COLO668 (cell line): ENCODE measurements around the gene MCC.
"Not testable (repeated sequence)": the region's sequence is repeated elsewhere in the genome, so short reads cannot be mapped to it uniquely, and the experiment has no call there.

Source experiments
- DNase-seq: peaks from one replicate; lab custom pipeline; 2025; ENCODE audit not compliant: unreplicated experiment; lab: John Stamatoyannopoulos, UW

MCC gene

GRCh38 chr5:113491022-113491421 lies 2.8 kb upstream of the MCC start:
- DNase-seq, result no peak

GRCh38 chr5:113490317-113490716 lies 2.1 kb upstream of the MCC start:
- DNase-seq, result no peak

GRCh38 chr5:113489299-113489698 lies 1.0 kb upstream of the MCC start:
- DNase-seq, result no peak

- DNase-seq, result no peak
These were observed 462 bp upstream of the MCC start for GRCh38 chr5:113488645-113489184.

- DNase-seq, result peak; percentile 8
These were observed 855 bp downstream of the MCC start for GRCh38 chr5:113487416-113487780.

- no peak for DNase-seq
These were observed 8.0 kb downstream of the MCC start for GRCh38 chr5:113480243-113480642.

DNA sequence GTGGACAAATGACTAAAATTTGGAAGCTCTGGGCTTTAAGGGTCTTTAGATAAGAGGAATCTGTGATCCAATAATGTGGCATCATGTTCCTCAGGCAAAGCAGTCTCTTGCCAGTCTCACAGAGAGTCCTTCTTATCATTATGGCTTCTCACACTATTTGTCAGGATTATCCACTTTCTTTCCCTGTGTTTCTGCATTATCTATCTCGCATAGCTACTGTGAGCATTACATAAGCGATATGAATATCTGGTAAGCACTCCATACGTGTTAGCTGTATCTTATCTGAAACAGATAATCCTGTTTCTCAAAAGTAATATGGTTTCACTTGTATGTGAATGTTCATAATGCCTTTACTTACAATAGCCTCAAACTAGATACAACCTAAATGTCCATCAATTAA lies 9.6 kb downstream of the MCC start:
- no peak for DNase-seq

DNA sequence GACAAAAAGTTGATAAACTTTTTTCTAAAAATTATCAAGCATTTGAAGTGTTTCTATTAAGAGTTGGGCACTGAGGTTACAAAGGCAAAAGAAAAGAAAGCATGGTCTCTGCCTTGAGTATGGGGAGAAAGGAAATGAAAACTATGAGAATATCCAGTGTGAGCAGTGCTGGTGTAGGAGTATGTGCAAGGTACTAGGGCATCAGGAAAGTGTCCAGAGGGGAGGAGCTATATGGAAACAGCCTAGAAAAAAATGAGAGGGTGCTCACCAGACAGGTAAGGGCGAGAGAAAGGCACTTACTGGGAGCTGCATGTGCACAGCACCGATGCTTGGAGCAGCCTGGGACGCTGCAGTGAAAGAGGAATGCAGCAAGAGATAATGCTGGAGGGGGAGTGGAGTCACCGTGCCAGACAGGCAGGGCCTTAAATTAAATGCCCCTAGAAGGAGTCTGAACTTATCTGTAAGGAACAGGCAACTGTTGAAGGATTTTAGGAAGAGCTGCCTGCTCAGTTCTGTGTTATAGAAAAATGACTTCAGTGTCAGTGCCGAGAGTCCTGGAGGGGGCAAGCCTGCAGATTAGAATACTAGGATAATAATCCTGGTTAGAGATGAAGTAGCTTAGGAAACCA lies 14.0 kb downstream of the MCC start:
- no peak for DNase-seq

DNA sequence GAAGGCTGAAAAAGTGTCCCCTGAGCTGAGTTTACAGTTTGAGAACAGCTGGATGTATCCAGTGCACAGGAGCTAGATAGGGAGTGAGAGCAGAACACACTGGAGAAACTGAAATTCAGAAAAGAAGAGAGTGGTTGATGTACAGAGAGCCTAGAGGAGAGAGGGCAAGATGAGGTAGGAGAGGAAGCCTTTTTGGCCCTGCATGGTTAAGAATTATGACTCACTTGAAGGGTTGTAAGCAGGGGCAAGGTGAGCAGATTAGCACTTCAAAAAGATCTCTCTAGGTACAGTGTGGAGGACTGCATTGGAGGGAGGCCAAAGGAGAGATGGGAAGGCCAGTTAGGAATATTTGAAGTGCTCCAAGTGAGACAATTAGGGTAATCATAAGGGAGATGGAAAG lies 25.2 kb downstream of the MCC start:
- no peak for DNase-seq

DNA sequence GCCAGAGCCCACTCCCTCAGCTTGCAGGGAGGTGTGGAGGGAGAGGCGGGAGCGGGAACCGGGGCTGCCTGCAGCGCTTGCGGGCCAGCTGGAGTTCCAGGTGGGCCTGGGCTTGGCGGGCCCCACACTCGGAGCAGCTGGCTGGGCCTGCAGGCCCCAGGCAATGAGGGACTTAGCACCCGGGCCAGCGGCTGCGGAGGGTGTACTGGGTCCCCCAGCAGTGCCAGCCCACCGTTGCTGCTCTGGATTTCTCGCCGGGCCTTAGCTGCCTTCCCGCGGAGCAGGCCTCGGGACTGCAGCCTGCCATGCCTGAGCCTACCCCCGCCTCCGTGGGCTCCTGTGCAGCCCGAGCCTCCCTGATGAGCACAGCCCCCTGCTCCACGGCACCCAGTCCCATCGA lies 31.1 kb downstream of the MCC start:
- not testable (repeated sequence) for DNase-seq

- DNase-seq, result no peak
These were observed 35.3 kb downstream of the MCC start for GRCh38 chr5:113452941-113453340.

DNA sequence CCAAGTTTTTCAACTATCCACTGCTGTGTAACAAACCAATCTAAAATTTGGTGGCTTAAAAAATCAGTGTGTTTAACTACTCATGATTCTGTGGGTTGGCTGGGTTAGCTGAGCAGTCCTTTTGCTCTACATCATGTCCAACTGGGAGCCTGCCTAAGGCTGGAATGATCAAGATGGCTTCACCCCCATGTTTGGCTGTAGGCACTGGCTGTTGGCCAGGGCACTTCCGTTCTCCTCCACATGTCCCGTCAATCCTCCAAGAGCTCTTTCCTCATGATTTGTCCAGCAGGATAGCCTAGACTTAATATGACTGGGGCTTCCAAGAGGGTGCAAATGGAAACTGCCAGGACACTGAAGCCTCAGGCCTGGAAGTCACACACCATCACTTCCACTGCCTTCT lies 36.5 kb downstream of the MCC start:
- DNase-seq, result no peak

GRCh38 chr5:113450929-113451328 lies 37.3 kb downstream of the MCC start:
- no peak for DNase-seq

DNA sequence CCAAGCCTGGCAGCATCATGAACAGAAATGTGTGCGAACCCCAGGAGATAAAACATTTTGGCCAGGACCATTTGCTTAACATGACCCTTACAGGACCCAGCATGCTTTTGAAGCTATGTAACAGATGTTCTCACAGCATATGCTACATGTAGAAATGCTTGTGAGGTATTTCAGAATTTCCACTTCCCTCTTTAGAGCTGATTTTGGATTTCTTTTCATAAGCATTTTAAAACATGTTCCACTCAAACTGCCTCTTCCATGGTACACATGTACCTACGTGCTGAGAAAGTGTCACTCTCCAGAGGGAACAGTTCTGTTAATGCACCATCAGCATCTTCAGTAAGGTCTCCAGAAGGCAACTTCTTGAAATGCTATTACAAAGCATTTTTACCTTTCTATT lies 37.8 kb downstream of the MCC start:
- no peak for DNase-seq

- DNase-seq, result no peak
These were observed 40.0 kb downstream of the MCC start for GRCh38 chr5:113448252-113448651.

DNA sequence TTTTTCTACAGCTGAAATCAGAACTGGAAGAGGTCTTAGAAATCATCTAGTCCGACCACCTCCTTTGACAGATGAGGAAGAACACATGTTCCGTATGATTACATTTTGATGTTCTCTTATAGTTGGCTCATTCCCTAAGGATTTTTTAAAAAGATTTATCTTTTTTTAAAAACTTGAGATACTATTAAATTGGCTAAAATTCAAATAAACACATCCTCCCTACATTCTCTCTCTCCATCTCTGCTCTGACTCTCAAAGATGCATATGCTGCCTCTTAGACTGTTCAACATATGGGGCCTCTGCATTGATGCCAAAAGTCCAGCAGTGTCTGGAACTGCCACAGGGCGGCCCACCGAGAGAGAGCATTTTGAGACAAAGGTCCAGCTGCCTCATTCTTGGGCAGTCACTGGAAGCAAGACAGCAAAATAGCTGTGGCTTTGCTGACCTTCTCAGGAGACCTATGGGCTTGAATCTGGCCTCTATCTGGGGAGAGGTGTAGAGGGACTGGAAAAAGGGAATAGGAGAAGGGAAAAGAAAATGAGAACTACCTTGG lies 40.7 kb downstream of the MCC start:
- no peak for DNase-seq

- DNase-seq, result no peak
These were observed 41.8 kb downstream of the MCC start for GRCh38 chr5:113446358-113446927.

GRCh38 chr5:113437111-113437510 lies 51.1 kb downstream of the MCC start:
- no peak for DNase-seq

GRCh38 chr5:113435575-113435974 lies 52.7 kb downstream of the MCC start:
- no peak for DNase-seq

- DNase-seq, result no peak
These were observed 53.4 kb downstream of the MCC start, which contains the start of gene TSSK1B for GRCh38 chr5:113434889-113435288. TSS of gene TSSK1B (minus strand) at chr5:113434989. CDS start at chr5:113434839, 150 bp downstream.

- no peak for DNase-seq
These were observed 54.2 kb downstream of the MCC start for GRCh38 chr5:113433862-113434612.

DNA sequence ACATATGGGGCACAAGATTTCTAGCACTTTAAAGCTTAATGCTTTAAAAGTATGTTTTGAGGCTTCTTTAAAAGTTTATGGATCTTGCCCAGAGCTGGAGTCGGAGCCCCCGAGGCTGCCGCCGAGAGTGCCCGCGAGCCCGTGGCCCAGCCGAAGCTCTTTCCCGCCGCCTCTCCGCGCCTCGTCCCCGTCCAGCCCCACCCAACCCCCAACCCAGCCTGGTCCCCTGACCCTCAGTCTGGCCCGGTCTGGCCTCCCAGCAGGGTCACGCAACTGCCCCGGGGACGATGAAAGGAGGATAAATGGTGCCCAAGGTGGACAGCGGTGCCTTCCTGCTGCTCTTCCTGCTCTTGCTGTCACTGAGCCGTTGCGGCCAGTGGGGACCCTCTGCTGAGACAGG lies 55.2 kb downstream of the MCC start:
- DNase-seq, result no peak
